CD4-positive, alpha-beta T cell treated with Interleukin-15 for 4 hours (primary cell): Measurements from ENCODE around the gene FJX1.
"Not testable (repeated sequence)": the region's sequence is repeated elsewhere in the genome, so short reads cannot be mapped to it uniquely, and the experiment has no call there.

ENCODE experiments used
- DNase-seq: peaks from one replicate; pipeline ENCODE4 v3.0.0-alpha.2; 2020; ENCODE audit warnings: low spot score

The FJX1 gene

DNA sequence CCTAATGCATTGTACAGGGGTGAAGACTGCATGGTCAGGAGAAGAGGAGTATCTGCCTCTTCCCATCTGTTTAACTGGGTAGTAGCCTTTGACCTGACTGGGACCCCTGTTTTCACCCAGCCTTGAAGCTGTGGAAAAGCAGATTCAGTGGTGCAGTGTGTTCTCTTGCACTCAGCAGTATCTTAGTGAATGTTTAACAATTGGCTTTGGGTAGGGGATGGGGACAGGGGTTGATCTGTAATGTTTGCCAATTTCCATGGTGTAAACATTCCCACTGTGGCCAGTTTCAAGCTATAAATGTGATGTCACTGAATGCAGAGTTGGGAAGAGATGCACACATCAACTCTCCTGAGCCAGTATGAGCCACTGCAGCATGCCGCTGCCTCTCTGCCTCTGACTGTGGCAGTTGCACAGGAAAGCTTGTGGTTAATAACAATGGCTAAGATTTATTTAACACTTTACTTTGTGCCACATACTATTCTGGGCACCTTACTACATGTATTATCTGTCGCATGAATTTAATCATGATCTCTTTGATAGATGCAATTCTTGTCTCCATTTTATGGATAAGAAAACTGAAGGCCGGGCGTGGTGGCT lies 15.7 kb downstream of the FJX1 start:
- no peak for DNase-seq

DNA sequence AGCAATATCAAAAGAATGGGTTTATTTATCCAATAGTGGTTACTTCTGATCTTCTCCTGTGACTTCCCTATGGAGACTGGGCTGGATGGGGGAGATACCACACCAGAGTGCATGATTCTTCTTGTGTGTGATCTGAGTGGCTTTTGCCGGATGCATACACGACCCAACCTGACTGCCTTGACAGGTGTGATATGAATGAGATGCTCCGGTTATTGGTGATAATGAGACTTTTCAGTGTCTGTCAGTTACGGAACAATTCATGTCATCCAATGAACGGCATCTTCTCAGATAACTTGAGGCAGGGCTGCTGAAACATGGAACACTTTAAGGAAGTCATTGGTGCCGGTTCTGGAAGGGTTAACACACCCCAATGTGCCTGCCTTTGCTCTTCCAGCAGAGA lies 17.7 kb downstream of the FJX1 start:
- DNase-seq: no peak

DNA sequence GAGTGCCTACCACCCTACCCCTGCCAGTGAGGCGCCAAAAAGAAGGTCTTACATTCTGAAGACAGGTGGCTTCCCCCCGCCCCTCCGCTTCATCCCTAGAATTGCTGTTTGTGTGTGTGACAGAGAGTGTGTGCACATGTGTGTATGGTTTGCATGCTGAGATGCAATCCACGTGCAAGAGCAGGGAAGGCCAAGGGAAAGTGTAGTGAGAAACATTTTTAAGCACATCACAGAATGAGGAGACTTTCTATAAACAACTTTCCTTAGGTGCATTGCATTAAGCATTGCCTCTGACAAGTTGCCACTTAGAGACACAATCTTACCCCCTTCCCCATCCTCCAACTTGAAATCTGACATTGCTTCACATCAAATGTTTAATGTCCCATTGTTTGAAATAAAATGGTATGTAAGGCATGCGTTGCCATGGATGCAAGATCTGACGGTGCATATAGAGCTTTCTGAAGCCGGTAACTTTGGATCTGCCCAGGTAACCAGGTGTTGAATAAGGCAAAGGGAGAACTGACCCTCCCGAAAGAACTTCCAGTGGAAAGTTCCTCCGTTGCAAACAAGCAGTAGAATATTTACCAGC lies 21.4 kb downstream of the FJX1 start:
- no peak for DNase-seq

DNA sequence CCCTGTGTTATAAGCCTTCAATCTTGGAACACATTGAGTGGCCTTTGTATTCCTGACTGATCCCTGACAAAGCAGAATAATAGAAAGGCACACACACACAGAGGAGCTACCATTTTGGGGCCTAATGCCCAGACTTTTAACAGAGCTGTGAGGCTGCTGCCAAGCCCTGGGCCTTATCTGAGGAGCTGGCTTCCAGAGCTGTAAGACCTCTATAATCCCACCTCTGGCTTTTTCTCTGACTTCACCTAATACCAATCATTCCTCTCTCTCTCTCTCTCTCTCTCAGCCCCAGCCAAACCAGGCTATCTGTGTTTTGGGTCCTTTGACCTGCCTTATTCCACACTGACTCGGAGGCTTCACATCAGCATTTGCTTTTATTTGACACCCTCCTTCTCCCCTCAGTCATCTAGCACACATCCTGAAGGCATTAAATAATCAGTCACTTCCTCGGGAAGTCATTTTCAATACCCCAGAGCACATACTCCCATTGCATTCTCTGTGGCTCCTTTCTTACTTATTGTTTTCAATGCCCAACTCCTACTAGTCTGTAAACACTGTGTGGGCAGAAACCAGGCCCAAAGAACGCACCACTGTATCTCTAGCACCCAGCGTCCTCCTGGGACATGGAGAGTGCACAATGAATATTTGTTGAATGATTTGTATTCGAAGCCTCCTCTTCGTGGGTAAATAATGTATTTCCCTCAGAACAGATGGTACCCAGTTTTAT lies 23.1 kb downstream of the FJX1 start:
- DNase-seq: no peak

DNA sequence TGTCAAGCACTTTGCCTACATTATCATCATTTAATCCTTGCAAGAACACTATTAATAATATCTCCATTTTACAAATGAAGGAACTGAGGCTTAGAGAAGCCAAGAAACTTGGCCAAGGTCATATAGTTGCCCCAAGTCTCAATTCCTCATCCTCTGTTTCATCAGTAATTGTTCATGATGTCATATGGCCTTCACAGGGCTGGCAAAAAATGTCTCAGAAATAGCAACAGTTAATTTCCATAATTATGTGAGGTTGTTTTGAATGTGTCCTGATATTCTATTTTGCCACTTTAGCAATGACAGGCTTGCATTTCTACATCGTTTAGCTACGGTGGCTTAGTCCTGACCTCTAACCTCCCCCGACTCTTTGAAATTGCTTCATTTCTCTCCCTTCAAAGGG lies 23.7 kb downstream of the FJX1 start:
- DNase-seq: no peak

DNA sequence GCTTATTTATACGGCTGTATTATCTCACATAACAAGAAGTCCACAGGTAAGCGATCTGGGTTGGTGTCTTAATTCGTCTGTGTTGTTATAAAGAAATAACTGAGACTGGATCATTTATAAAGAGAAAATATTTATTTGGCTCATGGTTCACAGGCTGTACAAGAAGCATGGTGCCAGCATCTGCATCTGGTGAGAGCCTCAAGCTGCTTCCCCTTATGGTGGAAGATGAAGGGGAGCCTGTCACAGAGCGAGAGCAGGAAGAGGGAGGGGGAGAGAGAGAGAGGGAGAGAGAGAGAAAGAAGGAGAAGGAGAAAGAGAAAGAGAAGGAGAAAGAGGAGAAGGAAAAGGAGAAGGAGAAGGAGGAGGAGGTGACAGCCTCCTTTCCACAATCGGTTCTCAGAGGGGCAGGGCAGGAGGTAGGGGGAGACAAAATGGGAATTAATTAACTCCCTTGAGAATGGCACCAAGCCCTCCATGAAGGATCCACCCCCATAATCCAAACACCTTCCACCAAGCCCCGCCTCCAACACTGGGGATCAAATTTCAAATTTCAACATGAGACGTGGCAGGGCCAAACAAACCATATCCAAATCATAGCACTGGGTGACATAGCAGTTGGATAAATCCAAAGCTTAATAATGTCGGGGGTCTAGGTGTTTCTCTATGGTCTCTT lies 29.3 kb downstream of the FJX1 start:
- no peak for DNase-seq

DNA sequence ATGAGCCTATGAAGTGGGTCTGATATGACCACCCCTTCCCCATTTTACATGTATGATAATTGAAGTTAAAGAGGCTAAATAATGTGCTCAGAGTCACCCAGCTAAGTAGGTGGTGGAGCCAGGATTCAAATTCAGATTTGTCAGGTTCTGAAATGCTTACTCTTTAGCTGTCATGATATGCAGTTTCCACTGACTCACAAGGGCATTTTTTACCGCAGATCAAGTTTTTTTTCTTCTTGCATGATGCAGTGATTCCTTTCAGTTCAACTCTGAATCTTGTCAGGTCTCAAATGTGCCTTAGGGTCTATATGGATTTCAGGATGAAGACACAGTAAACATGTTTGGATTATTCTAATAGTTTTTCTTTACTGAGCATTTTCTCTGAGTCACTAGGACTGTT lies 31.7 kb downstream of the FJX1 start:
- DNase-seq: no peak

DNA sequence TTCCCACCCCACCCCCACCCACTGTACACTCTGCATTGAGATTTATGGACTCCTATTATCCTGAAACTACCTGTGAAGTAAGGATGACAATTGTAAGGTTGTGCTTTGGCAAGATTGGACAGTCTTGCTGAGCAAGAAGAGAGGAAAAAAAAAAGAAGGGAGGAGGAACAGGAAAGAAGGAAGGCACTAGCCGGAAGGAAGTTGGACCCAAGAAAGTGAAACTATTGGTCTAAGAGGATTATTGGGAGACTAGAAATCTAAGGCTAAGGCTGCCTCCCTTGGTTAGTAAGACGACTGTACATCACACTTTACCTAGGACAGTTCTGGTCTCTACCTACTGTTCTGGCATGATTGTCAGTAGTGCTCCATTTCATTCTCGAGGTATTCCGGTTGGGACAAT lies 32.2 kb downstream of the FJX1 start:
- no peak for DNase-seq

DNA sequence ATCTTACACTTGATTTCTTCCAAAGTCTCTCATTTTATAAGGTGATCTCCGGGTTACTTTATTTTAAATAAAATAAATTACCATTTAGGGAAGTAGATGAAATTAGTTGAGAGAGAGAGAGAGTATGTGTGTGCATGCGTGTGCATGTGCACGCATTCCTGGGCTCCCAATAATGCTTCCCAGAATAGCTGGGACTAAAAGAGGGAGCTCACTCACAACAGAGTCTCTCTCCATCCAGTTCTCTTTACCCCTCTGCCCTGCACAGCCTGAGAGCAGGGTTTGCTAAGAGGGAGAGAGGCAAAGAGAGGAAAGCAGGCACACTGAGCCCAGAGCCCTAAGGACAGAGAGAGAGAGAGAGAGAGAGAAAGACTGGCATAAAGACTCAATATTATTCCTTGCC lies 33.0 kb downstream of the FJX1 start:
- no peak for DNase-seq

DNA sequence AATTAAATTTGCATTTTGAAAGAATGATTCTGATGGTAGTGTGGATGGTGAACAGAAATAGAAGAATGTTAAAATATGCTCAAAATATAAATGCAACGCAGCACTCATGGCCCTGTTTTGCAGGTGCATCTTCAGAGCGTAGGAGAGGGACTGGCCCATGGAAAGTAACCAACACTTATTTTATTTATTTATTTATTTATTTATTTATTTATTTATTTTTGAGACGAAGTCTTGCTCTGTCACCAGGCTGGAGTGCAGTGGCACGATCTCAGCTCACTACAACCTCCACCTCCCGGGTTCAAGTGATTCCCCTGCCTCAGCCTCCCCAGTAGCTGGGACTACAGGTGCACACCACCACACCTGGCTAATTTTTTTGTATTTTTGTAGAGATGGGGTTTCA lies 34.5 kb downstream of the FJX1 start:
- DNase-seq: not testable (repeated sequence)

DNA sequence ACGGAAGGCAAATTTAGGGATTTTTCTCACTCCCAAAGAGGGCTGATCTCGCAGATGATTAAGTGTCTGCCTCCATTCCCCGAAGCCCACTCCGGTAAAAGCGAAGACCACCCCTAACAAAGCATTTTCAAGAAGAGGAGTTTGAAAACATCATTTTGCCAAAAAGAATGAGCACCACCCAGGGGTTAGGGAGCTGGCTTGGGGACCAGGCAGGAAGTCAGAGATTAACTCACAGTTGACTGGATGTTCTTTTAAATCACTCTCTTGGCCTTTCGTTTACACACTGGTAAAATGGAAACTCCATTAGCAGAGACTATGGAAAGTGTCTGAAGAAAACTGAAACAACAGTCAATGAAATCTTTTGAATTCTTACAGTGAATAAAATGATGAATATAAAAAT lies 36.5 kb downstream of the FJX1 start:
- DNase-seq: no peak

DNA sequence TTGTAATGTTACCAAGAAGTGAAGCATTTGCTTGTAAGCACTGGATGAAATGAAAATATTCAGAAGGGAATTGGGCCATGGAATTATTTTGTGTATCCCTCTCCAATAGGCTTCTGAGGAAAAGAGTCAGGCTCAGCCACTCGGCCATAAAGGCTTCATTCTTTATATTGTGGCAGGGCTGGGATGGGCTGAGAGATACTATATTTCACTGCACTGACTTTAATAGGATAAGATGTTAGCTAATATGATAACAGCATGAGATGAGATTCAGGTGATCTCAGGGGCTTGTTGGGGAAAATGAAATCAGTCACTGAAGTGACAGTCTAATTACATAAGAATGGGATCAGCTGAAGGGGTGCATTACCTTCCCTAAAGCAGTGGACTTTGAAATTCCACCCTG lies 37.0 kb downstream of the FJX1 start:
- no peak for DNase-seq

DNA sequence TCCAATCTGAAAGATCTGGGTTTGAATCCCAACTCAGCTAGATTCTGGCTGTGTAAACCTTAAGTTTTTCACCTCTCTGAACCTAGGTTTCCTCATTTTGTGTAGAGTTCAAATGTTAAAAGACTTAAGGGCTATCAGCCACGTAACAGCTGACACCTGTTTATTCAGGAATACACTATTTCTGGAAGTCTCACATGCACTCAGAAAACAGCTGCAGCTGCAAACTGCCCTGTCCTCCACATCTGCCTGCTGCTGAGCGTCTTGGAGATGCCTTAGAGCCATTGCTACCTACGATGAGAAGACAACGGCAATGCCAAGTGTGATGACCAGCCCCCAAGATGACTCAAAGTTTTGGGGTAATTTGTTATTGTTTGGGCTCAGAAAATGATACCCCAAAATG lies 37.6 kb downstream of the FJX1 start:
- DNase-seq: no peak

DNA sequence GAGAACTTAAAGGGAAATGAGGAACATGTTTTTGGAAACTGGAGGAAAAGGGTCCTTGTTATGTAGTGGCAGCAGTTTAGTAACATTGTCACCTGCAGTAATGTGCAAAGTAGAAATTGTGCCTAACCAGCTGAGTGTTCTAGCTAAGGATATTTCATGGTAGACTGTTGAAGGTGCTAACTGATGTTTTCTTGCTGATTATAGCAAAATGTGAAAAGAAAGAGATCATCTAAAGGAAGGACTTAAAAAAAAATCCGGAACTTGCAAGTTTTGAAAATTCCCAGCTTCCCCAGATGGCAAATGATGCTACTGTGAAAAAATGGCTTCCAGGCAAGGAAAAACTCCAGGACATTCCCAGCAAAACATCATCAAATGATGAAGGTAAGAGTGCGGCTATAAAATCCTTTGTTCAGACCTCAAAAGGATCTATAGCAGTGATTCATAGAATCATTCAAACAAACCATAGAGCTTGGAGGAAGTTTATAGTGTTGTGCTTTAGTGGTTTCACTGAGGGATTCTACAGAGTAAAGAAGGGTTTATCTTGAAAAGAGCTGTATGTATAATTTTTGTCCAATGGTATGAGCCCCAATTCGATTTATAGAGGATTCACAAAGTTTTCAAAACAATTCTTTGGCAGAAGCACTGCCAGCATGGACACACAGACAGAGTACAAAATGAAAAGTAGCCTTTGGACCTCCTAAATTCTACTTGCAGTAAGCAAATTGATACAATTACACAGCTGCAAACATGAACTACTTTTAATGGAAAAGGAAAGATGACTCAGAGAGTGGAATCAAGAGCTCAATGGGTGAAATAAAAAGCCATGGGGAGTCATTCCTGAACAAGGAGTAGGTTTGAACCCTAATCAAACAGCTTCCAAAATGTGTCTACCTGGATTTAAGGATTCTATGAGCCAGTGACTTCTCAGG lies 40.0 kb downstream of the FJX1 start:
- DNase-seq: no peak

DNA sequence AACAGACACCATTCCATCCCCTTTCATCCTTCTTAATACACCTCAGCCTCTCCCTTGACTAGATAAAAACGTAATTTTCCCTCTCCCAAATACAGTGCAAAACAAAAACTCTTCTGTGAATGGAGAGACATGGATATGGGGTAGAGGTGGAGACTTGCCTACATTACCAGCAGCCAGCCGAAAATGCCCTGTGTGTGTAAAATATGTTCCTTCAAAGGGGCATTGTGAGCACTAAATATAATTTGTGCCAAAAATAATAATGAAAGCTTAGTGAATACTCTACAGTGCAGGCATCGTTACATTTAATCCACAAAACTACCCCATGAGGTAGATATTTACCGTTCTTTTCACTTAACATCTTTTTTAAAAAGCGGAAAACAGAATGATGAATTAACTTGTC lies 43.3 kb downstream of the FJX1 start:
- DNase-seq: no peak

DNA sequence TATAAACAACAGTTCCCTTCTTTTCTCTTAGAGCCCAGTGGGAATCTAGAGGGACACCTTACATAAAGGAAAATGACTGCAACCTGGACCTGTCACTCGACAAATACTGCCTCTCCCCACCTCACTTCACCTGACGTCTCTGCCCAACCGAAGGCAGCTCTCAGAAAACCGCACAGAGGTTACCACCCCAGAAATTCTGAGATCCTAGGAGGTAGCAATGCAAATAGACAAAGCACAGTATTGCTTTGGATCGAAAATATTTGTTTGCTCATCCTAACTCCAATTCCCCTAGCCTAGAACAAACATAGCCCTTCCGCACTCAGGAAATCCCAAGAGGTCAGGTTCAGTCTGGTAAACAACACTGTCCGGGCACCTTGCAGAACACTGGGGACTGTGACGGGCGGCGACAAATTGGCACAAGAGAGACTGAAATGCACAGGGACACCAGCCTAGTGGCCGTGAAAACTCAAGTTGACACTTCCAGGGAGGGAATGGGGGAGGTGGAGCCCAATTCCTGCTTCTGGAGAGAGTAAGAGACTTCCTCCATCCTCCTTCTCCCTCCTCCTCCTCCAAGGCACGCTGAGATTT lies 43.9 kb downstream of the FJX1 start:
- DNase-seq: peak; percentile 8

DNA sequence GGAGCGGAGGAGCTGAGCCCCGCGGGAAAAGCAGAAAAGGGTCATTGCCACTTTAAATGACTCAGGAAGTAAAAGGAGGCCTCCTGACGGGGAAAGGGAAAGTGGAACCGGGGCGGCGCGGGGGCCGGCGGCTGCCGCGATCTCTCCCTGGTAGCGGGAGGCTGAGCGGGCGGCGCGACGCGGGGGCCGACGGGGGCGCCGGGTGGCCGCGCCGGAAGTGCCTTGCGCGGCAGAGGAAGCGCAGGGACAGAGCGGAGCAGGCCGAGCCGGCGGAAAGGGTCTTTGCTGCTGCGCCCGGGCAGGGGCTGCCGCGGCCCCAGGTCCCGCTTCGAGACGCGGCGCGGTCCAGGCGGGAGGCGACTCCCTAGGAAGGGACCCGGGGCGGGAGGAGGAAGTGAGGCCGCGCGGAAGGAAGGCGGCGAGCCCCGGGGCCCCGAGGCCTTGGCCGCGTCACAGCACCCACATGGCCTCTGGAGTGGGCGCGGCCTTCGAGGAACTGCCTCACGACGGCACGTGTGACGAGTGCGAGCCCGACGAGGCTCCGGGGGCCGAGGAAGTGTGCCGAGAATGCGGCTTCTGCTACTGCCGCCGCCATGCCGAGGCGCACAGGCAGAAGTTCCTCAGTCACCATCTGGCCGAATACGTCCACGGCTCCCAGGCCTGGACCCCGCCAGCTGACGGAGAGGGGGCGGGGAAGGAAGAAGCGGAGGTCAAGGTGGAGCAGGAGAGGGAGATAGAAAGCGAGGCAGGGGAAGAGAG lies 44.6 kb downstream of the FJX1 start, which contains the start of gene TRIM44:
TRIM44 (plus strand) TSS at position 127 of the 759 bp plus-strand sequence; CDS start at position 464, 337 bp downstream.
- peak; percentile 80 for DNase-seq

DNA sequence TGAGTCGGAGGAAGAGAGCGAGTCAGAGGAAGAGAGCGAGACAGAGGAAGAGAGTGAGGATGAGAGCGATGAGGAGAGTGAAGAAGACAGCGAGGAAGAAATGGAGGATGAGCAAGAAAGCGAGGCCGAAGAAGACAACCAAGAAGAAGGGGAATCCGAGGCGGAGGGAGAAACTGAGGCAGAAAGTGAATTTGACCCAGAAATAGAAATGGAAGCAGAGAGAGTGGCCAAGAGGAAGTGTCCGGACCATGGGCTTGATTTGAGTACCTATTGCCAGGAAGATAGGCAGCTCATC lies 45.1 kb downstream of the FJX1 start:
- DNase-seq: no peak

DNA sequence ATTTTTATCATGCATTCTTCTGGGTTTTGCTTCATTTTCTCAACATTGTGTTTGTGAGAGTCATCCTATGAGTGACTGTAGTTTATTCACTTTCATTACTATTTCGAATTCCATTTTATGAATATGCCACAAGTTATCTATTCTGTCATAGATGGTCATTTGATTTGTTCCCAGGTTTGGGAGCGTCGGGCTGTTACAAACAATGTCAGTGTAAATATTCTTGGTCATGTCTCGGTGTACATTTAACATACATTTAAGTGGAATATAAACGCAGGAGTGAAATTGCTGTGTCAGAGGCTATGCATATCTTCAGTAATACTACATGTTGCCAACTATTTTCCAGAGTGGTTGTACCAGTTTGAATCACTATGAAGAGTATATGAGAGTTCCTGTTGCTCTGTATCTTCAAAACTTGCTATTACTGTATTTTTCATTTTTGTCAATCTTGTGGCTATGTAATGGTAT lies 46.7 kb downstream of the FJX1 start:
- no peak for DNase-seq

DNA sequence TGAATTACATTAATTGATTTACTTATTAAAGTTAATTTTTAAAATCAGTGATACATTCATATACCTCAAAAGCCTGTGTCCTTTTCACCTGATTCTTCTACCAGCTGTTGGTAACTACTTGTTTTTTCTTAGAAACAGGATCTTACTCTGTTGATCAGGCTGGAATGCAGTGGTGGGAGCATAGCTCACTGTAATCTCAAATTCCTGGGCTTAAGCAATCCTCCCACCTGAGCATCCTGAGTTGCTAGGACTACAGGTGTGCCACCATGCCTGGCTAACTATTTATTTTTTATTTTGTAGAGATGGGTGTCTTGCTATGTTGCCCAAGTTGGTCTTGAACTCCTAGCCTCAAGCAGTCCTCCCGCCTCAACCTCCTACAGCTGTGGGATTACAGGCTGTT lies 49.0 kb downstream of the FJX1 start:
- no peak for DNase-seq

DNA sequence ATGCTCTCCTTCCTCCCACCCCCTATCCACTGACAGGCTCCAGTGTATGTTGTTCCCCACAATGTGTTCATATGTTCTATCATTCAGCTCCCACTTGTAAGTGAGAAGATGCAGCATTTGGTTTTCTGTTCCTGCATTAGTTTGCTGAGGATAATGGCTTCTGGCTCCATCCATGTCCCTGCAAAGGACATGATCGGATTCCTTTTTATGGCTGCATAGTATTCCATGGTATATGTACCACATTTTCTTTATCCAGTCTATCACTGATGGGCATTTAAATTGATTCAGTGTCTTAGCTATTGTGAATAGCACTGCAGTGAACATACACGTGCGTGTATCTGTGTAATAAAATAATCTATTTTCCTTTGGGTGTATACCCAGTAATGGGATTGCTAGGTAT lies 50.1 kb downstream of the FJX1 start:
- not testable (repeated sequence) for DNase-seq
